GM12878 (cell line): ENCODE measurements around the gene LCORL. TPM values are rescaled to one million over a fixed set of nuclear protein-coding genes. Genes with fewer than 3 reads are reported as not detected.

Source experiments
- ATAC-seq: fragments of 200-7000 bp; cut with Tn5 transposase; 3 replicates; pipeline ENCODE4 v1.9.1; 2020; ENCODE audit warnings: mild to moderate bottlenecking, moderate library complexity
- BruUV-seq: library from RNA; stranded (reverse); fragments of 400-500 nt; replicated peaks from 2 replicates; lab custom pipeline; 2021; lab: Mats Ljungman, UMichigan
- CTCF ChIA-PET: fragments of 300-600 bp; sonication (Branson Sonifier 250); formaldehyde crosslinking; extraction: SDS; loops from one replicate; lab custom pipeline; 2021; ENCODE audit warnings: inconsistent platforms; lab: Yijun Ruan, JAX
- POLR2A ChIA-PET: fragments of 350-600 bp; formaldehyde crosslinking; extraction: SDS; loops from one replicate; lab custom pipeline; 2021; ENCODE audit warnings: inconsistent platforms; lab: Charles Lee
- RAD21 ChIA-PET: fragments of 300-600 bp; sonication (Branson Sonifier 250); formaldehyde crosslinking; loops from one replicate; lab custom pipeline; 2023; ENCODE audit warnings: antibody characterized with exemption; ENCODE audit not compliant: unreplicated experiment; lab: Charles Lee
- SMC1A ChIA-PET: fragments of 300-600 bp; sonication (Branson Sonifier 250); formaldehyde crosslinking; loops from one replicate; lab custom pipeline; 2023; ENCODE audit not compliant: unreplicated experiment, uncharacterized antibody; lab: Charles Lee
- DNase-seq: peaks from one replicate; pipeline ENCODE4 v3.0.0-alpha.2; 2011; ENCODE audit warnings: low read depth, low spot score
- FAIRE-seq: peaks from 3 replicates; lab custom pipeline; 2011; peaks lifted over from hg19 to GRCh38; lab: Jason Lieb, UNC
- H2AFZ ChIP-seq: 2 replicates; pipeline ENCODE4 v1.6.0; 2011; ENCODE audit warnings: low read depth, low read length, control low read depth; ENCODE audit not compliant: control insufficient read depth
- H3K27ac ChIP-seq: 2 replicates; pipeline ENCODE4 v1.5.1; 2011; ENCODE audit warnings: control low read depth; ENCODE audit not compliant: control insufficient read depth, insufficient read depth
- H3K27me3 ChIP-seq, 2 experiments: replicated peaks in 1 of 2; 2 replicates each; pipeline versions ENCODE4 v1.6.0 to v1.6.1; 2011; ENCODE audit warnings: low read length in 1 of 2; ENCODE audit not compliant: control insufficient read depth in 2 of 2, insufficient read depth in 2 of 2
- H3K36me3 ChIP-seq, 2 experiments: 2 replicates each; pipeline ENCODE4 v1.5.1; 2011; ENCODE audit warnings: low read length in 1 of 2; ENCODE audit not compliant: control insufficient read depth in 2 of 2, insufficient read depth in 2 of 2
- H3K4me1 ChIP-seq: 2 replicates; pipeline ENCODE4 v1.6.1; 2011; ENCODE audit warnings: mild to moderate bottlenecking, low read length, moderate library complexity, mixed read lengths; ENCODE audit not compliant: control insufficient read depth, insufficient read depth
- H3K4me2 ChIP-seq: 2 replicates; pipeline ENCODE4 v1.6.0; 2011; ENCODE audit warnings: control low read depth; ENCODE audit not compliant: control insufficient read depth, insufficient read depth
- H3K4me3 ChIP-seq: fragments of 200-600 bp; sonication (generic); 2 replicates; pipeline ENCODE4 v1.5.1; 2016
- H3K79me2 ChIP-seq: 2 replicates; pipeline ENCODE4 v1.6.0; 2011; ENCODE audit warnings: low read length; ENCODE audit not compliant: control insufficient read depth, insufficient read depth
- H3K9ac ChIP-seq: 2 replicates; pipeline ENCODE4 v1.8.0; 2011; ENCODE audit warnings: low read length, control low read depth, mixed read lengths; ENCODE audit not compliant: control insufficient read depth, insufficient read depth
- H3K9me3 ChIP-seq: replicated peaks from 3 replicates; pipeline ENCODE4 v1.5.1; 2011; ENCODE audit warnings: mild to moderate bottlenecking, low read length; ENCODE audit not compliant: control insufficient read depth, insufficient read depth
- H4K20me1 ChIP-seq: 2 replicates; pipeline ENCODE4 v1.6.0; 2011; ENCODE audit not compliant: control insufficient read depth, insufficient read depth
- CBFB ChIP-seq: IDR thresholded peaks from 2 replicates; pipeline ENCODE4 v1.6.1; 2016; ENCODE audit warnings: antibody characterized with exemption, low read depth
- CEBPB ChIP-seq, 2 experiments: fragments of 150-350 bp in 1 of 2; IDR thresholded peaks; 2 replicates each; pipeline ENCODE4 v1.6.1; 2012 to 2014; ENCODE audit warnings: low read depth in 2 of 2, low read length in 2 of 2, borderline replicate concordance in 1 of 2, inconsistent platforms in 1 of 2
- DPF2 ChIP-seq: fragments of 450-650 bp; IDR thresholded peaks from 2 replicates; pipeline ENCODE4 v1.6.1; 2017; ENCODE audit warnings: mild to moderate bottlenecking
- HSF1 ChIP-seq: fragments of 150-350 bp; IDR thresholded peaks from 2 replicates; pipeline ENCODE4 v1.6.1; 2014; ENCODE audit warnings: mild to moderate bottlenecking, low read depth, low read length
- KLF5 ChIP-seq: fragments of 450-650 bp; IDR thresholded peaks from 2 replicates; pipeline ENCODE4 v1.6.1; 2014; ENCODE audit warnings: mild to moderate bottlenecking; ENCODE audit not compliant: partially characterized antibody
- NBN ChIP-seq: fragments of 450-650 bp; IDR thresholded peaks from 2 replicates; pipeline ENCODE4 v1.6.1; 2016
- PAX5 ChIP-seq: IDR thresholded peaks from 2 replicates; pipeline ENCODE4 v1.6.1; 2011; ENCODE audit warnings: low read depth, low read length, borderline replicate concordance
- PAX8 ChIP-seq: fragments of 450-650 bp; IDR thresholded peaks from 2 replicates; pipeline ENCODE4 v1.6.1; 2017; ENCODE audit warnings: mild to moderate bottlenecking, moderate library complexity
- PBX3 ChIP-seq: IDR thresholded peaks from 2 replicates; pipeline ENCODE4 v1.6.1; 2011; ENCODE audit warnings: mild to moderate bottlenecking, low read depth, low read length, moderate library complexity; ENCODE audit not compliant: insufficient replicate concordance
- WRNIP1 ChIP-seq: IDR thresholded peaks from 2 replicates; pipeline ENCODE4 v1.6.1; 2011; ENCODE audit warnings: low read depth, low read length, improper control_type of control experiment, borderline replicate concordance
- ZNF24 ChIP-seq: fragments of 450-650 bp; IDR thresholded peaks from 2 replicates; pipeline ENCODE4 v1.6.1; 2017; ENCODE audit warnings: antibody characterized with exemption, mild to moderate bottlenecking
- ZNF384 ChIP-seq: IDR thresholded peaks from 2 replicates; pipeline ENCODE4 v1.6.1; 2012; ENCODE audit warnings: low read depth, mild to moderate bottlenecking, low read length, improper control_type of control experiment, borderline replicate concordance
- WGBS: methylation state at CpG from one replicate; pipeline ENCODE4 v1.1.6; 2016; ENCODE audit warnings: low lambda C conversion rate; ENCODE audit not compliant: insufficient replicate concordance, insufficient coverage; ENCODE audit errors: missing lambda C conversion rate; 5-methylcytosine and 5-hydroxymethylcytosine counted together
- in situ Hi-C: fragments of 300-500 bp; cut with MboI; formaldehyde crosslinking; loops from 9 replicates; pipeline ENCODE4 v1.14.3; 2018; ENCODE audit warnings: mixed read lengths
- intact Hi-C: fragments of 100-400 bp; cut with micrococcal nuclease; formaldehyde crosslinking; loops from one replicate; pipeline ENCODE4 v1.14.2; 2022; ENCODE audit not compliant: unreplicated experiment
- polyA plus RNA-seq, 11 experiments: library from polyadenylated mRNA; depleted of rRNA in 4 of 11; unstranded in 6 of 11; stranded (reverse) in 5 of 11; fragments of >200 nt; fragmentation: Nextera tagmentation in 4 of 11; fragmentation: Illumina TruSeq in 1 of 11; extraction: Ambion mirVana in 4 of 11; extraction: Trizol in 1 of 11; gene quantifications; 1 replicate in 1 of 11; 2 replicates in 10 of 11; pipeline versions ENCODE4 v1.2.1 to v1.2.3, GENCODE V29; 2011 to 2016; ENCODE audit warnings: inconsistent platforms in 2 of 11, missing spikeins in 2 of 11, low read depth in 1 of 11
- total RNA-seq, 4 experiments: library from RNA; depleted of rRNA in 3 of 4; stranded (reverse); fragments of >200 nt in 3 of 4; fragmentation: Illumina TruSeq in 1 of 4; extraction: Trizol in 1 of 4; gene quantifications; 2 replicates each; pipeline versions ENCODE4 v1.2.1 to v1.2.3, GENCODE V29; 2013 to 2021

LCORL gene
- total and polyA plus RNA-seq, 10 of the 15 experiments (the other 5 are each of a cell fraction or from before 2014, with no cell fraction given): 2.2 to 9.8 (median 5.9) TPM

GRCh38 chr4:18014269-18014668 is 7.3 kb downstream of the LCORL start:
- H3K9me3 ChIP-seq: no peaks in the 10 kb centered on the region; the same call in 1 of the 3 replicates
- WGBS: 94% methylated on average over 1 of the region's 1 CpG
- no peaks in the 10 kb centered on the region; the same call in 1 of the 2 replicates for H3K4me1 ChIP-seq
- ATAC-seq: no peak
- in situ Hi-C loops (no loop called here), intact Hi-C loops (no loop called here)
- peaks cover 78% of the 10 kb centered on the region for H3K79me2 ChIP-seq
- H3K27me3 ChIP-seq: no peaks in the 10 kb centered on the region
- H3K4me3 ChIP-seq: no peak overlapping the region
- ChIA-PET SMC1A (interaction anchor here (1.2 kb wide), 1 partner anchor 49 kb away, joined by 3 read pairs; no protein-coding TSS in a partner anchor), CTCF (no interaction called here), RAD21 (no interaction called here), POLR2A (no interaction called here)
- H3K4me2 ChIP-seq: no peak overlapping the region
- H3K27ac ChIP-seq: no peak overlapping the region
- no TSS peak for BruUV-seq
- no peak overlapping the region for H3K9ac ChIP-seq
- TF ChIP-seq WRNIP1 (no peak), PAX8 (no peak), HSF1 (no peak), PAX5 (no peak), CEBPB (IDR thresholded peaks at IDR 0.05; ENCODE audit: borderline replicate concordance in 1 of 2, low read depth in 2 of 2, low read length in 2 of 2) (no peak), NBN (no peak), CBFB (no peak), KLF5 (no peak), DPF2 (no peak), ZNF384 (no peak), PBX3 (no peak), ZNF24 (no peak)
- H2AFZ ChIP-seq: no peak overlapping the region
- no peak for FAIRE-seq
- no peaks in the 10 kb centered on the region for H4K20me1 ChIP-seq
- no peak for DNase-seq
- no peaks in the 10 kb centered on the region for H3K36me3 ChIP-seq
